GM19438 (cell line): ENCODE measurements around the gene NAA80.
"Not testable (repeated sequence)": the region's sequence is repeated elsewhere in the genome, so short reads cannot be mapped to it uniquely, and the experiment has no call there.

Source experiments
- ATAC-seq: cut with Tn5 transposase; IDR thresholded peaks from one replicate; pipeline ENCODE4 v1.9.1; 2021; ENCODE audit warnings: low read depth; ENCODE audit not compliant: unreplicated experiment

The NAA80 gene

GRCh38 chr3:50317300-50317699 is 18.1 kb upstream of the NAA80 start:
- no peak for ATAC-seq

- ATAC-seq: no peak
Observed at GRCh38 chr3:50316657-50317242, 17.5 kb upstream of the NAA80 start.

GRCh38 chr3:50314816-50315215 is 15.6 kb upstream of the NAA80 start:
- ATAC-seq: no peak

GRCh38 chr3:50314342-50314741 is 15.1 kb upstream of the NAA80 start:
- ATAC-seq: no peak

- ATAC-seq: not testable (repeated sequence)
Observed at GRCh38 chr3:50312041-50312440, 12.8 kb upstream of the NAA80 start.

GRCh38 chr3:50304601-50305000 is 5.4 kb upstream of the NAA80 start:
- no peak for ATAC-seq

- no peak for ATAC-seq
Observed at GRCh38 chr3:50303013-50303815, 4.0 kb upstream of the NAA80 start, which contains the start of gene HYAL1. TSS of gene HYAL1 (minus strand) at chr3:50303574. CDS start at chr3:50302956, 618 bp downstream.

- no peak for ATAC-seq
Observed at GRCh38 chr3:50302095-50303012, 3.1 kb upstream of the NAA80 start.

- ATAC-seq: no peak
Observed at GRCh38 chr3:50300681-50301254, 1.6 kb upstream of the NAA80 start.

- no peak for ATAC-seq
Observed at GRCh38 chr3:50299929-50300680, 900 bp upstream of the NAA80 start.

GRCh38 chr3:50299638-50299928 is 378 bp upstream of the NAA80 start:
- no peak for ATAC-seq

GRCh38 chr3:50297896-50298725 is 1.1 kb downstream of the NAA80 start:
- ATAC-seq: no peak

GRCh38 chr3:50297384-50297775 is 1.8 kb downstream of the NAA80 start:
- ATAC-seq: no peak

GRCh38 chr3:50296721-50297383 is 2.4 kb downstream of the NAA80 start:
- no peak for ATAC-seq

- ATAC-seq: no peak
Observed at GRCh38 chr3:50295553-50296431, 3.4 kb downstream of the NAA80 start.

GRCh38 chr3:50294492-50295403 is 4.5 kb downstream of the NAA80 start:
- no peak for ATAC-seq

GRCh38 chr3:50294089-50294488 is 5.1 kb downstream of the NAA80 start:
- ATAC-seq: no peak
